Stimulated activated CD8-positive, alpha-beta memory T cell treated with anti-CD3 and anti-CD28 coated beads, Interleukin-4, amount 100 ng/mL, for 24 hours (primary cell): ENCODE measurements around the gene ZSCAN31.
"Not testable (repeated sequence)": the region's sequence is repeated elsewhere in the genome, so short reads cannot be mapped to it uniquely, and the experiment has no call there.

Experiments
- DNase-seq: peaks from one replicate; pipeline ENCODE4 v3.0.0-alpha.2; 2020; ENCODE audit warnings: low read depth

Gene ZSCAN31

GRCh38 chr6:28317866-28318265, 18.1 kb downstream of the ZSCAN31 start:
- not testable (repeated sequence) for DNase-seq

GRCh38 chr6:28315628-28316027, 20.3 kb downstream of the ZSCAN31 start:
- DNase-seq, result no peak

GRCh38 chr6:28312939-28313338, 23.0 kb downstream of the ZSCAN31 start:
- DNase-seq, result no peak

DNA sequence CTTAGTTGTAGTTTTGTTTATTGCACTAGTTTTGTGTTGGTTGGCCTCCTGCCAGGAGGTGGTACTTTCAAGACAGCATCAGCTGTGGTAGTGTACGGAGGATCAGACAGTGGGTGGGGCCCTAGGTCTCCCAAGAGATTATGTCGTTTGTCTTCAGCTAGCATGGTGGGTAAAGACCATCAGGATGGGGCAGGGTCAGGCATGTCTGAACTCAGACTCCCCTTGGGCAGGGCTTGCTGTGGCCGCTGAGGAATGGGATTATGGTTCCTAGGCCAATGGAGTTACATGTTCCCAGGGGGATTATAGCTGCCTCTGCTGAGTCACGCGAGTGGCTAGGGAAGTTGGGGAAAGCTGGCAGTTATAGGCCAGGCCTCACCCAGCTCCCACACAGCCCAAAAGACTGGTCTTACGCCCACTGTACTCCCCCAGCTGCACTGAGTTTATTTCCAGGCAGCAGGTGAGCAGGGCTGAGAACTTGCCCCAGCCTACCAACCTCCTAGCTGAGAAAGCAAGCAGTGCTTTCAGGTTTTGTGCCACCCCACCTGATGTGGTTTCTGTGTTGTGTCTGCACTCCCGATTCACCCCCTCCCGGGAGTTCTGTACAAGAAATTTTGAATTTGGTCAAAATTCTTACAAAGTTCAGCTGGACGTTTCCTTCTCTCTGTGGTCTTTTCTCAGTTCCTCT, 24.7 kb downstream of the ZSCAN31 start:
- DNase-seq, result no peak

- not testable (repeated sequence) for DNase-seq
Measured at GRCh38 chr6:28306363-28306762, 29.6 kb downstream of the ZSCAN31 start.

- DNase-seq, result no peak
Measured at GRCh38 chr6:28303570-28303969, 32.4 kb downstream of the ZSCAN31 start.

- no peak for DNase-seq
Measured at GRCh38 chr6:28296520-28297060, 39.4 kb downstream of the ZSCAN31 start.

GRCh38 chr6:28295326-28295725, 40.6 kb downstream of the ZSCAN31 start:
- no peak for DNase-seq

DNA sequence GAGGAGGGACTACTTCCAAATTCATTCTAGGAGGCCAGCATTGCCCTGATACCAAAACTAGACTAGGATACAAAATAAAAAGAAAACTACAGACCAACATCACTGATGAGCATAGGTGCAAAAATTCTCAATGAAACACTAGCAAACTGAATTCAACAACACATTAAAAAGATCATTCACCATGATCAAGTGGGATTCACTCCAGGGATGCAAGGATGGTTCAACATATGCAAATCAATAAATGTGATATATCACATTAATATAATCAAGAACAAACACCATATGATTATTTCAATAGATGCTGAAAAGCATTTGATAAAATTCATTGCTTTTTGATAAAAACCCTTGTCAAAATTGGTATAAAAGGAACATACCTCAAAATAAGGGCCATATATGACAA, 44.4 kb downstream of the ZSCAN31 start:
- no peak for DNase-seq

GRCh38 chr6:28282926-28283325, 53.0 kb downstream of the ZSCAN31 start:
- DNase-seq, result no peak

DNA sequence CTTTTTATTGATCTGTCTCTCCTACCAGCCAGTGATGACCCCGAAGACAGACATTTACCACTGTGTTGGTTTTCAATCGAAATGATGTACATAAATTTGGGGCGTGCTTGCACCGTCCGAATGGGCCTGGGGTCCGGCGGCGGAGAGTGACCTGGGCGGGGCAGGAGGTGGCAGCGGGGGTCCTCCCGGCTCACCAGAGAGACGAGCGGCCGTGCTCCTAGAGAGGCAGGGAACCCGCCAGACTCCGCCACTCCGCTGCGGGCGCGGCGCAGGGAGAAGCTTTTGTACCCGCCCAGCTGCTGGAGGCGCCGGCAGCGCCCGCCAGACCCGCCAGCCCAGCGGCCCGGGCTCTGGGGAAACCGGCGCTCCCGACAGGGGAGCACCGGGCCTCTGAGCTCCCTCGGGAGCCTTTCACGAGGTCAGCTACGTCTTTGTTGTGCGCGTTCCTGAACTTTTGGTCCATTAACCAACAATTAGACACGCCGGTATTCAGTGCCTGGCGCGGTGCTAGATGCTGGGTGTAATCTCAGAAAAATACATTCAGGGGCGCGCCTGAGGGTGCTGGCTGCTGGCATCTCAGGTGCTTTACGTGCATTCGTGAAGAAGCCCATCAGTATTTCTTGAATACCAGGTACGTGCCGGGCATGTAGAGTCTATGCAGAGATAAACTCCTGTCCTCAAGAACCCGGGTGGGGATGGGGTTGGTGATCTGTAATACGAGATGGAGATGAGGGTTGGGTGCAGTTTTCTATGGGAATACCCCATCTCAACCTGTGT, 54.5 kb downstream of the ZSCAN31 start, which contains the start of gene PGBD1:
Gene PGBD1 (plus strand): TSS at position 285 of the 777 bp plus-strand sequence. CDS start 2,242 bp downstream, outside the sequence.
- peak; percentile 49 for DNase-seq

DNA sequence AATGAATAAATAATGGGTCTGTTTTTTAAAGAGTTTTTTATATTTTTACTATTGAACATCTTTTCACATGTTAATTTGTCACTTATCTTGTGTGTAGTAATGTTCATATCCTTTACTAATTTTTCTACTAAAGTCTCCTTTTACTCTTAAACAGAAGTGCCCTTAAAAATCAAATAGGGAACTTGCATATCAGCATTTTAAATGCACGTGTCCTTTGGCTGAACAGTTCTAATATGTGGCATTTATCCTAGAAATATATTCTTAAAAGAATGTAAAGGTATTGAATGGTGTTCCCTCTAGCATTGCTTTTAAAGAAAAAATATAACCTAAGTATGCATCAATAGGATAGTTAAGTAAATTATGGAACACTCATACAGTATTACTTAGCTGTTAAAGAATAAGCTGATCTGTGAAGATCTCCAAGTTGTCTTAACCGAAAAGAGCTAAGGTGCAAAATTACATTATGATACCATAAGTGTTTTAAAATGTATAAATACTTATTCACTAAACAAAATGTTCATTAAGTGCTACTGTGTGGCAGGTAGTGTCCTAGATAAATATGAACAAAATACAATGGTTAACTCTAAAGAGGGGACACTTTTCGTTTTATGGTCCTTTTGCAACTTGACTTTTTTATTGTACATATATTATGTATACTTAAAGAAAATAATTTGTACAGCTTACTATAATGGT, 55.2 kb downstream of the ZSCAN31 start:
- no peak for DNase-seq

DNA sequence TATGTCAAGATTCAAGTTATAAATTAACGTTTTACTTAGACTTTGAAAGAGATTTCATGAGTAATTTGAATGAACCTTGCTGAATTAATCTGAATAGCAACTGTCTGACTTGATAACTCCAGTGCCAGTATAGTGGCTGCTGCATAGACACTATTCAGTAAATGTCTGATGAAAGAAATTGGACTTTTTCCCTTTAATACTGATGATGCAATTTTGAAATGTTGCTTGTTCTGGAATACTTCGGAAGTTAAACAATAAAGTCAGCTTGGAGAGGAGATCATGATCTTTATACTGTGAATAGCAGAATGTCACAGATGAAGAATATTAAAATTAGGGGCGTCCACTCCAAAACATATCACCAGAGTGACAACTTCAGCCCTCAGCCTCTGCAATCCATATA, 58.2 kb downstream of the ZSCAN31 start:
- no peak for DNase-seq

DNA sequence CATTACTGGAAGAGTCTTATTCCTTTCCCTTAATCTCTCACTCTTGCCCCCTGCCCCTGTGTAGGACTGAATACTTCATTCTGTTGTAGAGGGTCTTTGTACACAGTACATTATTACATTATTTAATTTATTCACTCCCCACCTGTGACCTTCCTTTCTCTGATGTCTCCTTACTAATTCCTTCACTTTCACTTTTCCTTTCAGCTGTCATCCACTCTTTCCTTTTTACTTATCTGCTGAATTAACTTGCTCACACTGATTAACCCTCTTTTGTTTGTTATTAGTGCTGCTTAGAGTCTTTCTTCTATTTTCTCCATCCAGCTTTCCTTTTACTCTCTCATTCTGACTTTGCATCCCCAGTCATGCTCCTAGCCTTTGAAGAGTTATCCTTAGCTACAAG, 61.1 kb downstream of the ZSCAN31 start:
- no peak for DNase-seq
